ENCODE measurements around the gene UHMK1. TPM values are rescaled to one million over a fixed set of nuclear protein-coding genes. Genes with fewer than 3 reads are reported as not detected.
"Not testable (repeated sequence)": the region's sequence is repeated elsewhere in the genome, so short reads cannot be mapped to it uniquely, and the experiment has no call there.

The UHMK1 gene, protein sequence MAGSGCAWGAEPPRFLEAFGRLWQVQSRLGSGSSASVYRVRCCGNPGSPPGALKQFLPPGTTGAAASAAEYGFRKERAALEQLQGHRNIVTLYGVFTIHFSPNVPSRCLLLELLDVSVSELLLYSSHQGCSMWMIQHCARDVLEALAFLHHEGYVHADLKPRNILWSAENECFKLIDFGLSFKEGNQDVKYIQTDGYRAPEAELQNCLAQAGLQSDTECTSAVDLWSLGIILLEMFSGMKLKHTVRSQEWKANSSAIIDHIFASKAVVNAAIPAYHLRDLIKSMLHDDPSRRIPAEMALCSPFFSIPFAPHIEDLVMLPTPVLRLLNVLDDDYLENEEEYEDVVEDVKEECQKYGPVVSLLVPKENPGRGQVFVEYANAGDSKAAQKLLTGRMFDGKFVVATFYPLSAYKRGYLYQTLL
- 15.0 and 15.8 TPM in 2 replicates for total RNA-seq (2021)
- long read RNA-seq, full-length matches to known transcripts = 95 of 105 reads
- long read RNA-seq, partial matches to known transcripts = 2 of 105 reads
- long read RNA-seq, other reads (novel, unspliced or antisense) = 8 of 105 reads

DNA sequence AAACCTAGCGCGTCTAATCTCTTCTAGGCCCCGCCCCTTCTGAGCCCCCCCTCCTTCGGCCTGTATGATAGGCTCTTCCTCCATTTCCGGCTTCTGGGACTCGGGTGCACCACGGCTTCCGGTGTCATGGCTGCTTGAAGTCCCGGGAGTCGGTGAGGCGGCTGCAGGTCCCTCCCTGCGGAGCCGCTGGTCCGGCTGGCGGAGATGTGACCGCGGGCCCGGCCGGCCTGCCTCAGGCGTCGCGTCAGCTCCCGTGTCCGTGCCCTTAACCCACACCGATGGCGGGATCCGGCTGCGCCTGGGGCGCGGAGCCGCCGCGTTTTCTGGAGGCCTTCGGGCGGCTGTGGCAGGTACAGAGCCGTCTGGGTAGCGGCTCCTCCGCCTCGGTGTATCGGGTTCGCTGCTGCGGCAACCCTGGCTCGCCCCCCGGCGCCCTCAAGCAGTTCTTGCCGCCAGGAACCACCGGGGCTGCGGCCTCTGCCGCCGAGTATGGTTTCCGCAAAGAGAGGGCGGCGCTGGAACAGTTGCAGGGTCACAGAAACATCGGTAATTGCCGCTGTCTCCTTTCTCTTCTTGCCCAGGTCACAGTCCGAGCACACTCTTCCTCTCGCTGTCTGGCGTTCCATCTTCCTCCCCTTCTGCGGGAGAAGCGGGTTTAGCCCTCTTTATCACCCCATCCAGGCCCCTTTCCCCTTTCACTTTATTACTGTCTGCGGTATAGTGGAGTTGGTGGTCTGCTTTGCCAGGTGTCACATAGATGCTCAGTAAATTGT lies at the start of gene UHMK1:
Gene UHMK1 (plus strand): TSS at position 96 of the 773 bp plus-strand sequence. CDS start 183 bp downstream, at position 279.
- Mint-ChIP-seq H3K4me3 (peak within 1 kb of the TSS; percentile 85 to 90), H3K4me1 (peaks cover 18 to 24% of the 10 kb centered on the region in 2 experiments), H3K36me3 (ENCODE audit: insufficient read depth in 1 of 3, low read depth in 3 of 3) (peaks cover 18 to 27% (median 20%) of the 10 kb centered on the region in 3 experiments; a peak in 6 of 7 replicates), H3K27me3 (ENCODE audit: low read depth) (peaks cover 2% of the 10 kb centered on the region), H3K9me3 (peaks cover 2% of the 10 kb centered on the region in 2 experiments; a peak in 1 of 5 replicates), H3K27ac (peak within 1 kb of the TSS; percentile 39 to 94 (median 84); a peak in 6 of 7 replicates)
- Histone ChIP-seq H2BK15ac (ENCODE audit: low read depth, low read length) (no peak within 1 kb of the TSS), H2AK5ac (ENCODE audit: insufficient read length, low read length) (no peak within 1 kb of the TSS), H3K79me2 (ENCODE audit: insufficient read depth, low read length) (peaks cover 11% of the 10 kb centered on the region; the same call in 1 of the 2 replicates), H3K9ac (ENCODE audit: extremely low read depth, insufficient read length, low read length) (peak within 1 kb of the TSS; percentile 95), H4K91ac (ENCODE audit: insufficient read length, low read depth, low read length) (peak within 1 kb of the TSS; percentile 39), H2BK20ac (ENCODE audit: low read depth, low read length, poor library complexity, severe bottlenecking) (no peak within 1 kb of the TSS), H3K23me2 (ENCODE audit: insufficient read length, low read depth, low read length, poor library complexity, severe bottlenecking) (peaks cover 3% of the 10 kb centered on the region), H3K27me3 (ENCODE audit: insufficient read depth, low read length) (no peaks in the 10 kb centered on the region), H3K23ac (ENCODE audit: insufficient read length, low read depth, low read length) (no peak within 1 kb of the TSS), H3K18ac (ENCODE audit: insufficient read length, low read depth, low read length) (peak within 1 kb of the TSS; percentile 92), H3K4me2 (ENCODE audit: insufficient read depth, insufficient read length, low read length) (peak within 1 kb of the TSS; percentile 97), H3K14ac (ENCODE audit: insufficient read depth, low read length) (peak within 1 kb of the TSS; percentile 93), H3K4me1 (ENCODE audit: insufficient read depth, low read length) (no peaks in the 10 kb centered on the region; the same call in 1 of the 2 replicates), H4K5ac (ENCODE audit: insufficient read length, low read depth, low read length) (no peak within 1 kb of the TSS), H4K8ac (replicated peaks; ENCODE audit: insufficient read length, low read depth, low read length) (no peak within 1 kb of the TSS), H2BK5ac (ENCODE audit: insufficient read length, low read length) (no peak within 1 kb of the TSS), H3K9me3 (ENCODE audit: control insufficient read depth, low read depth, low read length) (no peaks in the 10 kb centered on the region), H3K56ac (ENCODE audit: insufficient read length, low read depth, low read length) (no peak within 1 kb of the TSS), H3K79me1 (ENCODE audit: insufficient read depth, low read depth, low read length, poor library complexity, severe bottlenecking) (peaks cover 3% of the 10 kb centered on the region), H2BK120ac (ENCODE audit: low read depth, low read length, poor library complexity, severe bottlenecking) (no peak within 1 kb of the TSS), H4K20me1 (ENCODE audit: control insufficient read depth, insufficient read depth, insufficient read length) (no peaks in the 10 kb centered on the region), H2AFZ (ENCODE audit: low read length) (peak within 1 kb of the TSS; percentile 93), H2BK12ac (ENCODE audit: insufficient read length, low read depth, low read length) (no peak within 1 kb of the TSS), H3T11ph (ENCODE audit: low read length) (no peak within 1 kb of the TSS), H3K4ac (ENCODE audit: low read depth, low read length) (no peak within 1 kb of the TSS; the same call in 1 of the 2 replicates), H3K27ac (ENCODE audit: insufficient read length, low read depth, low read length) (no peak within 1 kb of the TSS)
- no CpG with 5 or more reads among the region's 61 CpGs for WGBS (ENCODE audit: extremely low coverage, insufficient read length, low lambda C conversion rate)
- peak; percentile 89 for DNase-seq
- TF ChIP-seq, protein P1, sequence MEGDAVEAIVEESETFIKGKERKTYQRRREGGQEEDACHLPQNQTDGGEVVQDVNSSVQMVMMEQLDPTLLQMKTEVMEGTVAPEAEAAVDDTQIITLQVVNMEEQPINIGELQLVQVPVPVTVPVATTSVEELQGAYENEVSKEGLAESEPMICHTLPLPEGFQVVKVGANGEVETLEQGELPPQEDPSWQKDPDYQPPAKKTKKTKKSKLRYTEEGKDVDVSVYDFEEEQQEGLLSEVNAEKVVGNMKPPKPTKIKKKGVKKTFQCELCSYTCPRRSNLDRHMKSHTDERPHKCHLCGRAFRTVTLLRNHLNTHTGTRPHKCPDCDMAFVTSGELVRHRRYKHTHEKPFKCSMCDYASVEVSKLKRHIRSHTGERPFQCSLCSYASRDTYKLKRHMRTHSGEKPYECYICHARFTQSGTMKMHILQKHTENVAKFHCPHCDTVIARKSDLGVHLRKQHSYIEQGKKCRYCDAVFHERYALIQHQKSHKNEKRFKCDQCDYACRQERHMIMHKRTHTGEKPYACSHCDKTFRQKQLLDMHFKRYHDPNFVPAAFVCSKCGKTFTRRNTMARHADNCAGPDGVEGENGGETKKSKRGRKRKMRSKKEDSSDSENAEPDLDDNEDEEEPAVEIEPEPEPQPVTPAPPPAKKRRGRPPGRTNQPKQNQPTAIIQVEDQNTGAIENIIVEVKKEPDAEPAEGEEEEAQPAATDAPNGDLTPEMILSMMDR (conservative IDR thresholded peaks at IDR 0.05) = no peak

DNA sequence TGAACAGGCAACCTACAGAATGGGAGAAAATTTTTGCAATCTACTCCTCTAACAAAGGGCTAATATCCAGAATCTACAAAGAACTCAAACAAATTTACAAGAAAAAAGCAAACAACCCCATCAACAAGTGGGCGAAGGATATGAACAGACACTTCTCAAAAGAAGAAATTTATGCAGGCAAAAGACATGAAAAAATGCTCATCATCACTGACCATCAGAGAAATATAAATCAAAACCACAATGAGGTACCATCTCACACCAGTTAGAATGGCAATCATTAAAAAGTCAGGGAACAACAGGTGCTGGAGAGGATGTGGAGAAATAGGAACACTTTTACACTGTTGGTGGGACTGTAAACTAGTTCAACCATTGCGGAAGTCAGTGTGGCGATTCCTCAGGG lies 43.3 kb upstream of the UHMK1 start:
- H2BK15ac ChIP-seq (ENCODE audit: low read depth, low read length); H2AK5ac ChIP-seq (ENCODE audit: insufficient read length, low read length); H3K9ac ChIP-seq (ENCODE audit: extremely low read depth, insufficient read length, low read length); H3K4me3 Mint-ChIP-seq; H2BK20ac ChIP-seq (ENCODE audit: low read depth, low read length, poor library complexity, severe bottlenecking); H3K36me3 Mint-ChIP-seq (ENCODE audit: insufficient read depth in 1 of 3, low read depth in 3 of 3); H3K4me1 ChIP-seq (ENCODE audit: insufficient read depth, low read length); H4K91ac ChIP-seq (ENCODE audit: insufficient read length, low read depth, low read length); H3K4me2 ChIP-seq (ENCODE audit: insufficient read depth, insufficient read length, low read length); H3K56ac ChIP-seq (ENCODE audit: insufficient read length, low read depth, low read length); DNase-seq; H2BK12ac ChIP-seq (ENCODE audit: insufficient read length, low read depth, low read length); H3K4ac ChIP-seq (ENCODE audit: low read depth, low read length); H2AFZ ChIP-seq (ENCODE audit: low read length); H3K27ac Mint-ChIP-seq; H3K79me2 ChIP-seq (ENCODE audit: insufficient read depth, low read length); H2BK5ac ChIP-seq (ENCODE audit: insufficient read length, low read length); H4K8ac ChIP-seq (replicated peaks; ENCODE audit: insufficient read length, low read depth, low read length); H3K79me1 ChIP-seq (ENCODE audit: insufficient read depth, low read depth, low read length, poor library complexity, severe bottlenecking); H3T11ph ChIP-seq (ENCODE audit: low read length); H3K4me1 Mint-ChIP-seq; H3K27me3 Mint-ChIP-seq (ENCODE audit: low read depth); H3K18ac ChIP-seq (ENCODE audit: insufficient read length, low read depth, low read length); H3K27ac ChIP-seq (ENCODE audit: insufficient read length, low read depth, low read length); H3K14ac ChIP-seq (ENCODE audit: insufficient read depth, low read length); H3K27me3 ChIP-seq (ENCODE audit: insufficient read depth, low read length); H4K5ac ChIP-seq (ENCODE audit: insufficient read length, low read depth, low read length); H3K23ac ChIP-seq (ENCODE audit: insufficient read length, low read depth, low read length); H3K9me3 ChIP-seq (ENCODE audit: control insufficient read depth, low read depth, low read length); H2BK120ac ChIP-seq (ENCODE audit: low read depth, low read length, poor library complexity, severe bottlenecking); H4K20me1 ChIP-seq (ENCODE audit: control insufficient read depth, insufficient read depth, insufficient read length); H3K23me2 ChIP-seq (ENCODE audit: insufficient read length, low read depth, low read length, poor library complexity, severe bottlenecking): not testable (repeated sequence)
- WGBS (ENCODE audit: extremely low coverage, insufficient read length, low lambda C conversion rate) = no CpG with 5 or more reads among the region's 3 CpGs
- peaks cover 16 to 21% of the 10 kb centered on the region in 2 experiments for H3K9me3 Mint-ChIP-seq

Data from H9 (cell line).